Prostate gland (tissue), 2 donors: ENCODE data around the gene BMAL1. TPM values are rescaled to one million over a fixed set of nuclear protein-coding genes. Genes with fewer than 3 reads are reported as not detected.

ENCODE experiments used
- DNase-seq: peaks from one replicate; pipeline ENCODE4 v3.0.0-alpha.2; 2019; ENCODE audit warnings: low spot score
- H3K27ac ChIP-seq, 2 donors: fragments of 200-600 bp; sonication (generic); 2 replicates each; pipeline ENCODE4 v1.5.1; 2017 to 2019
- H3K27me3 ChIP-seq: fragments of 200-600 bp; sonication (generic); replicated peaks from 2 replicates; pipeline ENCODE4 v1.5.1; 2019; ENCODE audit not compliant: insufficient read depth
- H3K36me3 ChIP-seq, 2 donors: fragments of 200-600 bp; sonication (generic); 1 replicate in 1 of 2; 2 replicates in 1 of 2; pipeline versions ENCODE4 v1.5.1 to v1.8.1; 2017 to 2019
- H3K4me1 ChIP-seq: fragments of 200-600 bp; sonication (generic); replicated peaks from 2 replicates; pipeline ENCODE4 v1.5.1; 2019
- H3K4me3 ChIP-seq, 2 donors: fragments of 200-600 bp; sonication (generic); 2 replicates each; pipeline ENCODE4 v1.5.1; 2017 to 2019
- H3K9me3 ChIP-seq: fragments of 200-600 bp; sonication (generic); 2 replicates; pipeline ENCODE4 v1.5.1; 2017
- POLR2A ChIP-seq: fragments of 450-650 bp; IDR thresholded peaks from one replicate; pipeline ENCODE4 v1.6.1; 2016; ENCODE audit warnings: antibody characterized with exemption, mild to moderate bottlenecking
- POLR2AphosphoS5 ChIP-seq: sonication (generic); formaldehyde crosslinking; IDR thresholded peaks from one replicate; pipeline ENCODE4 v1.6.1; 2017; ENCODE audit warnings: antibody characterized with exemption
- WGBS: methylation state at CpG from one replicate; pipeline ENCODE4 v1.1.5; 2018; 5-methylcytosine and 5-hydroxymethylcytosine counted together
- intact Hi-C: fragments of 100-400 bp; cut with DNase I; formaldehyde crosslinking; loops from one replicate; pipeline ENCODE4 v1.14.2; 2022
- total RNA-seq, 2 donors: library from RNA; depleted of rRNA; stranded (reverse); fragments of >200 nt; gene quantifications; one replicate each; pipeline ENCODE4 v1.1.0, GENCODE V29; 2016
- TF ChIP-seq, protein P1 (sequence below), 4 experiments: fragments of 200-600 bp in 2 of 4; fragments of 450-650 bp in 2 of 4; sonication (generic) in 2 of 4; IDR thresholded peaks; 1 replicate in 3 of 4; 2 replicates in 1 of 4; pipeline ENCODE4 v1.5.1; 2016 to 2019; ENCODE audit warnings: antibody characterized with exemption in 4 of 4, mild to moderate bottlenecking in 2 of 4, moderate library complexity in 2 of 4

BMAL1 gene
- total RNA-seq, 2 donors from 2014 or later, result 19.4 to 38.1 TPM

DNA sequence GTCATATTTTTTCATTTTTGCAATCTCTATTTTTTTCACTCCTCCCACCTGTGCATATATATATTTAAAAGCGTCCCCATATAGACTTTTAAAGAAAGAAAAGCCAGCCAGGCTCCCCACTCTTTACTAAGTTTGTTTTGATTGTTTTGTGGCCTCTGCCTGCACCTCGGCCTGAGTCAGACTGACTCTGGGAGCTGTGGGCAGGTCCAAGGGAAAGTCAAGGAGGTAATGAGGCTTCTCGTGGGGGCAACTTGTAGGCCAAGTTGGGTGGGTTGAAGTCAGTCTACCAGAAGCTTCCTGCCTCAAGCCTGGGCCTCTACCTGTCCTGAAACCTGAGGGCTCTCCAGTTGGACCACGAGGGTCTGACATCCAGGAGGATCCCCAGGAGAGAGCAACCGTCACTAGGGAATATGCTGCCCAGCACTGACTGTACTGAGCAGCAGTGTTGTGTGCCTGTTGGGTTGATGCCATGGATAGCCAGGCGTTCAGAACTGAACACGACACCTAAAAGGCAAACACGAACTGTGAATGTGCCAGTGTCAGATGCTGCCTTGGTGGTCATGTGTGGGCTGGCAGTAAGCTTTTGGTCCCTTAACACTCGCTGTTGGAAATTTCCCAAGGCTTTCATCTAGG is 58.8 kb downstream of the BMAL1 start:
- Histone ChIP-seq H3K27ac (no peak overlapping the region), H3K36me3 (no peaks in the 10 kb centered on the region), H3K27me3 (no peaks in the 10 kb centered on the region), H3K9me3 (no peaks in the 10 kb centered on the region), H3K4me1 (no peaks in the 10 kb centered on the region), H3K4me3 (no peak overlapping the region)
- DNase-seq, result no peak
- 55% methylated on average over 9 of the region's 9 CpGs for WGBS
- intact Hi-C loops, result no loop called here
- no peak for TF ChIP-seq POLR2AphosphoS5
- no peak for TF ChIP-seq POLR2A
- TF ChIP-seq, protein P1, sequence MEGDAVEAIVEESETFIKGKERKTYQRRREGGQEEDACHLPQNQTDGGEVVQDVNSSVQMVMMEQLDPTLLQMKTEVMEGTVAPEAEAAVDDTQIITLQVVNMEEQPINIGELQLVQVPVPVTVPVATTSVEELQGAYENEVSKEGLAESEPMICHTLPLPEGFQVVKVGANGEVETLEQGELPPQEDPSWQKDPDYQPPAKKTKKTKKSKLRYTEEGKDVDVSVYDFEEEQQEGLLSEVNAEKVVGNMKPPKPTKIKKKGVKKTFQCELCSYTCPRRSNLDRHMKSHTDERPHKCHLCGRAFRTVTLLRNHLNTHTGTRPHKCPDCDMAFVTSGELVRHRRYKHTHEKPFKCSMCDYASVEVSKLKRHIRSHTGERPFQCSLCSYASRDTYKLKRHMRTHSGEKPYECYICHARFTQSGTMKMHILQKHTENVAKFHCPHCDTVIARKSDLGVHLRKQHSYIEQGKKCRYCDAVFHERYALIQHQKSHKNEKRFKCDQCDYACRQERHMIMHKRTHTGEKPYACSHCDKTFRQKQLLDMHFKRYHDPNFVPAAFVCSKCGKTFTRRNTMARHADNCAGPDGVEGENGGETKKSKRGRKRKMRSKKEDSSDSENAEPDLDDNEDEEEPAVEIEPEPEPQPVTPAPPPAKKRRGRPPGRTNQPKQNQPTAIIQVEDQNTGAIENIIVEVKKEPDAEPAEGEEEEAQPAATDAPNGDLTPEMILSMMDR (IDR thresholded peaks at IDR 0.05), result no peak

DNA sequence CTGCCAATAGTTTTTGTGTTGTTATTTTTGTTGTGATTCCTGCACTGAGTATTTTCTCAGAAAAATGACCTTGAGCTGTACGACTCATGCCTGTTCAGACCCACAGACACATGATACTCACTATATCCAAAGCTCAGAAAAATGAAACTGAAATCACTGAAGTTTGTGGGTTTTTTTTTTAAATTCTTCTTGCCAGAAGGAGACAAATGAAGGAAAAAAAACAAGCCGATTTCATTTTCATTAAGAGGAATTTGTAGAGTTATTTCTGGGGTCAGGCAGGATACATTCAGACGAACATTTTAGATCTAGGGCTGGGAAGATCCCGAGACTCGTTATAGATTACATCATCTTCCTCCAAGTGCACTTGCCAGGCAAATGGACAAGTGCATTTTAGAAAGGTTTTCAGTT is 60.4 kb downstream of the BMAL1 start:
- Histone ChIP-seq H3K4me1 (no peaks in the 10 kb centered on the region), H3K27ac (peak overlapping the region in 1 of 2 donors; percentile 22)

DNA sequence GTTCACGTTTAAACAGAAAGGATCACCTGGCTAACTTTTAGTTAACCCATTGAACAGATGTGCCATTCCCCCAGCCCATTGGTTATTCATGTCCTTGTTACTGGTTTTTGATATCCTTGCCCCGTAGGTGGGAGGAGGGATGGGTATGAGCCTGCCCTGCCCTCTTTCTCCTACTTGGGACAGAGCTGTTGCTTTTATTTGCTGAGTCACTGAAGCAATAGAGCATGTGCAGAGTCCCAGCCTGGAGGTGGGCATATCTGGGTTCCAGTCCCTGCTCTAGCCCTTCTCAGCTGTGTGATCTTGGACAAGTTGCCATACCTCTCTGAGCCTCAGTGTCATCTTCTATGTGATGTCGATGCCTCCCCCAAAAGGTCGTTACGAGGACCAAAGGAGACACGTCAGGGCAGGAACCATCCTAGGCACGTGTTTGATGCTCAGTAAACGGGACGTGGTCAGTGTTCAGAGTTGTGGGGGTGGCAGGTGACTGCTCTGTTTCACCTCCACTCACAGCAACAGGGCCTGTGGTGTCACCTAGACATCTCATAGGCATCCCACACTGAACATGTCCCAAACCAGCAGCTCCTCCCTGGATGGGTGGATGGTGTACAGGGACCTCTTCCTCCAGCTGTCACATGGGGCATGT is 61.0 kb downstream of the BMAL1 start:
- Histone ChIP-seq H3K27ac (peak overlapping the region in 1 of 2 donors; percentile 22), H3K9me3 (no peaks in the 10 kb centered on the region), H3K27me3 (no peaks in the 10 kb centered on the region), H3K4me1 (no peaks in the 10 kb centered on the region), H3K36me3 (no peaks in the 10 kb centered on the region), H3K4me3 (no peak overlapping the region)
- no peak for TF ChIP-seq POLR2A
- TF ChIP-seq, protein P1 (IDR thresholded peaks at IDR 0.05), result no peak
- no peak for TF ChIP-seq POLR2AphosphoS5
- intact Hi-C loops, result no loop called here
- DNase-seq, result no peak
- WGBS, result 72% methylated on average over 9 of the region's 9 CpGs

More for the DNA sequence above, 60.4 kb downstream of the BMAL1 start:
- TF ChIP-seq POLR2AphosphoS5 (no peak), POLR2A (no peak)
- TF ChIP-seq, protein P1 (IDR thresholded peaks at IDR 0.05), result no peak
- H3K36me3 ChIP-seq, result no peaks in the 10 kb centered on the region
- intact Hi-C loops, result no loop called here
- WGBS, result 19% methylated on average over 5 of the region's 5 CpGs
- no peak for DNase-seq
- no peak overlapping the region for H3K4me3 ChIP-seq
- H3K27me3 ChIP-seq, result no peaks in the 10 kb centered on the region
- no peaks in the 10 kb centered on the region for H3K9me3 ChIP-seq

DNA sequence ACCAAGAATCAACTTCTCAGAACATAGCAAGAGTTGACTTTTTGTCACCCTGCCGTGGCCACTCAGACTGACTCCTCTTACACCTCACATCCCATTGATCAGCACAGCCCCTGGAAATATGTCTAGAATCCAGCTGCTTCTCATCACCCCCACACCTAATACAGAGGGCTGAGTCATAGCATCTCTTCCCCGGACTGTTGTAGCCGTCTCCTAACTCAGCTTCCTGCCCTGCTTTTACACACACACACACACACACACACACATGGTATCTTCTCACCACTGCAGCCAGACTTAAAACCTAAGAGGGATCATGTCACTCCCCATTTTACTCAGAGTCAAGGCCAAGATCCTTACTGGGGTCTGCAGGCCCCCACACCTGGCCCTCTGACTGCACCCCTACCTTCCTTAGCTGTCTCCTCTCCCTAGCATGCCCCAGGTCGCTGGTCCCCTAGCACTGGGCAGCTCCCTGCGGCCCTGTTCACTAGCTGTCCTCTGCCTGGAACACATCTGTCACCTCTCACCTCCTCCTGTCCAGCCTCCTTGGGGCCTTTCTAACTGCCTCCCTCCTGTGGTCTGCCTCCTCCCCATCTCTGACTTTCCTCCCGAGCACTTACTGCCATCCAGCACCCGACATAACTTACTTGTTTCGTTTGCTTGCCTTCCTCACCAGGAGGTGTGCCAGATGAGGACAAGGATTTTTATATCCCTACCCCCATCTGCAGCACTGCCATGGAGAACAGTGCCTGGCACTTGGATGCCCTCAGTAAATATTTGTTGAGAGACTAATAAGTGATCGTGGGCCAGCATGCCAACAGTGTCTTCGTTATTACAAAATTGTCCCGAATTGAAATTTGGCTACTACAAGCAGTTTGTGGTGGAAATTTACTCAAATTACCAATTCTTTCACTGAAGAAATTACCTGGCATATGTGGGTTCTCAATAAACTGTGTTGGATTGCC is 61.9 kb downstream of the BMAL1 start:
- no peak overlapping the region for H3K4me3 ChIP-seq
- no peaks in the 10 kb centered on the region for H3K27me3 ChIP-seq
- H3K36me3 ChIP-seq, result no peaks in the 10 kb centered on the region
- peak overlapping the region; percentile 13 to 28 for H3K27ac ChIP-seq
- intact Hi-C loops, result loop anchor here (5.0 to 10.0 kb wide), 2 partner anchors 62 to 375 kb away; partner anchors contain the start of gene BMAL1
- DNase-seq, result peak; percentile 67
- H3K4me1 ChIP-seq, result no peaks in the 10 kb centered on the region
- TF ChIP-seq POLR2AphosphoS5, result peak; percentile 78
- TF ChIP-seq POLR2A, result no peak
- 31% methylated on average over 11 of the region's 11 CpGs for WGBS
- no peaks in the 10 kb centered on the region for H3K9me3 ChIP-seq

DNA sequence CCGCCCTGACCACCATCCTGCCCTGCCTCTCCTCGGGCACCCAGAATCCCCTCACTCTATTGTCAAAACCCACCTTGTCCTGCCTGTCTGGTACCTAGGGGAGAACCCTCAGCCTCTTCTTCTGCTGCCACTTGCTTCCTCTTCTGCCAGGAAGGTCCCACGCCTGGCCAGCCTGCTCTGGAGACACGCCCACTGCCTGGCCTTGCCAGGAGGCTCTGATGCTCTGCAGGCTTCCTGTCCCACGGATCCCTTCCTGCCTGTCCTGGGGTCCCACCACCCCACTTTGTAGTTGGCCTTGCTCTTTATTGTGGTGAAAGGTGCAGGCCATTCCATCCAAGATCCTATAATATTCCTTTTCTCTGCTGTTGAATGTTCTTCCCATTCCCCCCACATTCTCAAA is 63.4 kb downstream of the BMAL1 start:
- no peaks in the 10 kb centered on the region for H3K36me3 ChIP-seq
- no peak overlapping the region for H3K4me3 ChIP-seq
- H3K4me1 ChIP-seq, result no peaks in the 10 kb centered on the region
- intact Hi-C loops, result loop anchor here (5.0 to 10.0 kb wide), 2 partner anchors 64 to 376 kb away; partner anchors contain the start of gene BMAL1
- H3K27ac ChIP-seq, result no peak overlapping the region
- DNase-seq, result no peak
- H3K27me3 ChIP-seq, result no peaks in the 10 kb centered on the region
- H3K9me3 ChIP-seq, result no peaks in the 10 kb centered on the region
- WGBS, result 80% methylated on average over 5 of the region's 5 CpGs
- TF ChIP-seq POLR2AphosphoS5 (no peak), POLR2A (no peak)
- TF ChIP-seq, protein P1 (IDR thresholded peaks at IDR 0.05), result no peak
